VCaP (cell line): ENCODE measurements around the gene BDKRB1.

Experiments
- H3K27ac ChIP-seq: fragments of 450-650 bp; 2 replicates; pipeline ENCODE4 v1.5.1; 2017
- TF ChIP-seq, protein P1 (sequence below): fragments of 450-650 bp; conservative IDR thresholded peaks from 2 replicates; pipeline ENCODE4 v1.5.1; 2017; ENCODE audit warnings: mild to moderate bottlenecking, moderate library complexity

The BDKRB1 gene

DNA sequence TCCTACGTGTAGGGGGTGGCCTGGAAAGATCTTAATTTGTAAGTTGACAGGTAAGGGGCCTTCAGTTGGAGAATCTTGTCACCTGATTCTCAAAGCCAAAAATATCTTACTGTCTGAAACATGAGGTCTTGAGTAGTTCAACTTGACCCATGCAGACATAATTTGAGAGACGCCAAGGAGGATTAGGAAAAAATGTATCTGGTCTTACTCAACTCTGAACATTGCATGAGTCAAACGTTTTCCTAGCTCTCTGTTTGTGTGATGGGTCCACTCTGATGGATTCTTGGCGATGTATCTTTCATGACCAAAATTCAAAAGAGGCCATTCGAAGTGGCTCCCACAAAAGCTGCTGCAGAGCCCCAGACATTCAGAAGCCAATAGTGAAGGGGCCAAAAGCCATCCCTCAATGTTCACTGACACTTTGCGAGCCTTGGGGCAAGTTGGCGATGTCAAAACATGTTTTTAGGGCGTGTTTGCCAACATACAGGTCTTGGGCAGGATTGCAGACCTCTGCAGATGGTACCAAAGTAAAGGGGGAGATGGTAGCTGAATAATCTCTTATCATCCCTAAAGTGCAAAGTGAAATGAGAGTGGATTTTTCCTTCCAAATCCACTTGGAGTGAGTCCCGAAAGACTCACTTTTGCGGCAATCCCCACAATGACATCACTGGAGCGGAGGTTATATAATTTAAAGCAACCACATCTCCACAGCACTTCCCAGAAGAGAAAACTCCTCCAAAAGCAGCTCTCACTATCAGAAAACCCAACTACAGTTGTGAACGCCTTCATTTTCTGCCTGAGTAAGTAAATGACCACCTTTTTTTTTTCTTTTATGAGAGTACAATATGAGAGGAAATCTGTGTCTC, at the start of gene BDKRB1:
Gene BDKRB1 (plus strand): TSS at position 710 of the 866 bp plus-strand sequence. CDS start 7,473 bp downstream, outside the sequence.
- TF ChIP-seq, protein P1, sequence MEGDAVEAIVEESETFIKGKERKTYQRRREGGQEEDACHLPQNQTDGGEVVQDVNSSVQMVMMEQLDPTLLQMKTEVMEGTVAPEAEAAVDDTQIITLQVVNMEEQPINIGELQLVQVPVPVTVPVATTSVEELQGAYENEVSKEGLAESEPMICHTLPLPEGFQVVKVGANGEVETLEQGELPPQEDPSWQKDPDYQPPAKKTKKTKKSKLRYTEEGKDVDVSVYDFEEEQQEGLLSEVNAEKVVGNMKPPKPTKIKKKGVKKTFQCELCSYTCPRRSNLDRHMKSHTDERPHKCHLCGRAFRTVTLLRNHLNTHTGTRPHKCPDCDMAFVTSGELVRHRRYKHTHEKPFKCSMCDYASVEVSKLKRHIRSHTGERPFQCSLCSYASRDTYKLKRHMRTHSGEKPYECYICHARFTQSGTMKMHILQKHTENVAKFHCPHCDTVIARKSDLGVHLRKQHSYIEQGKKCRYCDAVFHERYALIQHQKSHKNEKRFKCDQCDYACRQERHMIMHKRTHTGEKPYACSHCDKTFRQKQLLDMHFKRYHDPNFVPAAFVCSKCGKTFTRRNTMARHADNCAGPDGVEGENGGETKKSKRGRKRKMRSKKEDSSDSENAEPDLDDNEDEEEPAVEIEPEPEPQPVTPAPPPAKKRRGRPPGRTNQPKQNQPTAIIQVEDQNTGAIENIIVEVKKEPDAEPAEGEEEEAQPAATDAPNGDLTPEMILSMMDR: no peak
- no peak within 1 kb of the TSS for H3K27ac ChIP-seq

DNA sequence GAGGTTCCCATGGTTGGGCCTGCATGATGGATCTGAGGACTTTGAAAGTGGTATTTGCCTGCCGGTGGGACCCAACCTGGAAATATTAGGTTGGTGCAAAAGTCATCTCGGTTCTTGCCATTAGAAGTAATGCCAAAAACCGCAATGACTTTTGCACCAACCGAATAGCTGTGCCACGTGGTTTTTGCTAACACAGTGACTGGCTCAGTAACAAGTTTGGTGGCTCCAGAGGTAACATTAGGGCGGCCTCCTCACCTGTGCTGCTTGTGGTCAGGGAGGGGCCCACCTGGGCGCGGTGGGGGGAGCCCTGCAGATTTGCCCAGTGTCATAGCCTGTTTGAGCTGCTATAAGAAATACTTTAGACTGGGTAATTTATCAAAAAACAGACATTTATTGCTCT, 49.5 kb upstream of the BDKRB1 start:
- H3K27ac ChIP-seq: no peak overlapping the region
- TF ChIP-seq, protein P1: no peak

GRCh38 chr14:96207686-96208085, 48.3 kb upstream of the BDKRB1 start:
- H3K27ac ChIP-seq: no peak overlapping the region
- TF ChIP-seq, protein P1: no peak

GRCh38 chr14:96208739-96209138, 47.3 kb upstream of the BDKRB1 start:
- H3K27ac ChIP-seq: no peak overlapping the region
- TF ChIP-seq, protein P1: no peak

- no peak overlapping the region for H3K27ac ChIP-seq
- TF ChIP-seq, protein P1: no peak
Measured at GRCh38 chr14:96212140-96212539, 43.9 kb upstream of the BDKRB1 start.

- TF ChIP-seq, protein P1: no peak
- H3K27ac ChIP-seq: no peak overlapping the region
Measured at GRCh38 chr14:96212896-96213295, 43.1 kb upstream of the BDKRB1 start.

GRCh38 chr14:96213871-96214465, 42.0 kb upstream of the BDKRB1 start:
- no peak overlapping the region for H3K27ac ChIP-seq

More at GRCh38 chr14:96213871-96214465, 42.0 kb upstream of the BDKRB1 start:
- TF ChIP-seq, protein P1: no peak
